Endodermal cell (in vitro differentiated cells): ENCODE data around the gene CTDP1. TPM values are rescaled to one million over a fixed set of nuclear protein-coding genes. Genes with fewer than 3 reads are reported as not detected.
"Not testable (repeated sequence)": the region's sequence is repeated elsewhere in the genome, so short reads cannot be mapped to it uniquely, and the experiment has no call there.

Source experiments
- DNase-seq: peaks from one replicate; pipeline ENCODE4 v3.0.0-alpha.2; 2017
- H3K27ac ChIP-seq: 2 replicates; pipeline ENCODE4 v1.5.1; 2013; ENCODE audit warnings: mild to moderate bottlenecking, low read depth, low read length, moderate library complexity
- H3K27me3 ChIP-seq: 2 replicates; pipeline ENCODE4 v1.6.1; 2013; ENCODE audit warnings: mild to moderate bottlenecking, low read length, moderate library complexity; ENCODE audit not compliant: insufficient read depth, control insufficient read depth, poor library complexity, severe bottlenecking
- H3K36me3 ChIP-seq: 2 replicates; pipeline ENCODE4 v1.7.0; 2013; ENCODE audit warnings: mild to moderate bottlenecking, low read length, moderate library complexity; ENCODE audit not compliant: control insufficient read depth, insufficient read depth
- H3K4me1 ChIP-seq: one replicate; pipeline ENCODE4 v1.7.0; 2013; ENCODE audit warnings: low read length; ENCODE audit not compliant: control insufficient read depth, insufficient read depth
- H3K4me3 ChIP-seq: 2 replicates; pipeline ENCODE4 v1.5.1; 2013; ENCODE audit warnings: mild to moderate bottlenecking, low read length, moderate library complexity
- H3K9ac ChIP-seq: 2 replicates; pipeline ENCODE4 v1.6.1; 2013; ENCODE audit warnings: mild to moderate bottlenecking, low read length, moderate library complexity; ENCODE audit not compliant: poor library complexity, severe bottlenecking; ENCODE audit errors: extremely low read depth
- H3K9me3 ChIP-seq: 2 replicates; pipeline ENCODE4 v1.6.1; 2013; ENCODE audit warnings: mild to moderate bottlenecking, low read length, moderate library complexity; ENCODE audit not compliant: control insufficient read depth
- H3K27ac Mint-ChIP-seq: 2 replicates; pipeline ENCODE4 v1.8.0; 2020; ENCODE audit warnings: mixed read lengths
- H3K27me3 Mint-ChIP-seq: 2 replicates; pipeline ENCODE4 v1.8.0; 2021; ENCODE audit warnings: mild to moderate bottlenecking, mixed read lengths; ENCODE audit not compliant: insufficient read depth
- H3K36me3 Mint-ChIP-seq: 2 replicates; pipeline ENCODE4 v1.8.0; 2020; ENCODE audit warnings: low read depth, mixed read lengths
- H3K4me1 Mint-ChIP-seq: 2 replicates; pipeline ENCODE4 v1.8.0; 2020; ENCODE audit warnings: mixed read lengths
- H3K4me3 Mint-ChIP-seq: 2 replicates; pipeline ENCODE4 v1.8.0; 2020; ENCODE audit warnings: mild to moderate bottlenecking, moderate library complexity, mixed read lengths
- H3K9me3 Mint-ChIP-seq: 2 replicates; pipeline ENCODE4 v1.8.0; 2020; ENCODE audit warnings: mild to moderate bottlenecking, mixed read lengths
- CTCF ChIP-seq: fragments of 200-600 bp; sonication (generic); conservative IDR thresholded peaks from 2 replicates; pipeline ENCODE4 v1.5.0; 2021; ENCODE audit warnings: antibody characterized with exemption, mild to moderate bottlenecking
- WGBS, 2 experiments: methylation state at CpG; one replicate each; pipeline versions ENCODE4 v1.1.5 to v1.1.7; 2013; ENCODE audit warnings: missing lambda C conversion rate in 2 of 2, mixed read lengths in 1 of 2; ENCODE audit not compliant: insufficient coverage in 1 of 2, insufficient read length in 1 of 2; 5-methylcytosine and 5-hydroxymethylcytosine counted together
- total RNA-seq, 2 donors: library from RNA; stranded (reverse); fragmentation: NEBNext Ultra II Directional in 1 of 2; extraction: Animal tissue kit (Norgen Biotek cat#: 25700) in 1 of 2; gene quantifications; 2 replicates in 1 of 2; 3 replicates in 1 of 2; pipeline ENCODE4 v1.2.1, GENCODE V29; 2021

The CTDP1 gene
- total RNA-seq, 2 donors from 2014 or later = 29.8 to 35.6 TPM

- H3K4me1 ChIP-seq, H3K9ac ChIP-seq, H3K4me3 Mint-ChIP-seq, H3K4me3 ChIP-seq, H3K9me3 Mint-ChIP-seq, H3K27ac ChIP-seq, H3K4me1 Mint-ChIP-seq, H3K9me3 ChIP-seq, H3K27me3 Mint-ChIP-seq, H3K27ac Mint-ChIP-seq, H3K27me3 ChIP-seq, DNase-seq: not testable (repeated sequence)
- 86 to 93% methylated on average over 1 to 6 of the region's 8 CpGs for WGBS, 2 experiments
- TF ChIP-seq CTCF = peak; percentile 52
- peaks cover 26% of the 10 kb centered on the region for H3K36me3 ChIP-seq
- peaks cover 50% of the 10 kb centered on the region for H3K36me3 Mint-ChIP-seq
Measured at GRCh38 chr18:79752946-79753345, 73.3 kb downstream of the CTDP1 start.

GRCh38 chr18:79753391-79753851 lies 73.8 kb downstream of the CTDP1 start:
- H3K4me3 ChIP-seq = no peak overlapping the region
- no peak overlapping the region for H3K27ac Mint-ChIP-seq
- no peak for DNase-seq
- peaks cover 50% of the 10 kb centered on the region for H3K36me3 Mint-ChIP-seq
- no peaks in the 10 kb centered on the region for H3K27me3 ChIP-seq
- H3K4me1 ChIP-seq = no peaks in the 10 kb centered on the region
- no peaks in the 10 kb centered on the region for H3K27me3 Mint-ChIP-seq
- no peaks in the 10 kb centered on the region for H3K9me3 ChIP-seq
- H3K36me3 ChIP-seq = peaks cover 26% of the 10 kb centered on the region
- no peak overlapping the region for H3K27ac ChIP-seq
- no peak overlapping the region for H3K4me3 Mint-ChIP-seq
- TF ChIP-seq CTCF = no peak
- no peaks in the 10 kb centered on the region for H3K9me3 Mint-ChIP-seq
- H3K9ac ChIP-seq = no peak overlapping the region
- no peaks in the 10 kb centered on the region for H3K4me1 Mint-ChIP-seq
- WGBS, 2 experiments = 92 to 96% methylated on average over 16 to 27 of the region's 27 CpGs

- no peaks in the 10 kb centered on the region for H3K27me3 ChIP-seq
- H3K27ac ChIP-seq = no peak overlapping the region
- H3K27ac Mint-ChIP-seq = no peak overlapping the region
- no peak overlapping the region for H3K4me3 Mint-ChIP-seq
- no peak for DNase-seq
- no peaks in the 10 kb centered on the region for H3K4me1 Mint-ChIP-seq
- TF ChIP-seq CTCF = no peak
- H3K9me3 ChIP-seq = no peaks in the 10 kb centered on the region
- no peaks in the 10 kb centered on the region for H3K4me1 ChIP-seq
- peaks cover 45% of the 10 kb centered on the region for H3K36me3 Mint-ChIP-seq
- no peak overlapping the region for H3K4me3 ChIP-seq
- H3K9ac ChIP-seq = no peak overlapping the region
- peaks cover 26% of the 10 kb centered on the region for H3K36me3 ChIP-seq
- no peaks in the 10 kb centered on the region for H3K27me3 Mint-ChIP-seq
- 94 to 97% methylated on average over 34 to 35 of the region's 35 CpGs for WGBS, 2 experiments
- peaks cover 5% of the 10 kb centered on the region for H3K9me3 Mint-ChIP-seq
Measured at GRCh38 chr18:79754022-79754761, 74.6 kb downstream of the CTDP1 start.
